NCI-H2081 (cell line): ENCODE results near the gene MAP2K5.

ENCODE experiments used
- DNase-seq, 2 experiments: peaks; one replicate each; lab custom pipeline; 2025; lab: John Stamatoyannopoulos, UW

MAP2K5 gene

GRCh38 chr15:67783303-67783702, 240.8 kb downstream of the MAP2K5 start:
- no peak for DNase-seq

- peak; percentile 36 to 66 for DNase-seq
Observed at GRCh38 chr15:67784090-67784781, 241.7 kb downstream of the MAP2K5 start.

- DNase-seq = no peak
Observed at GRCh38 chr15:67784856-67785430, 242.4 kb downstream of the MAP2K5 start.

GRCh38 chr15:67785431-67785830, 242.9 kb downstream of the MAP2K5 start:
- DNase-seq = no peak

GRCh38 chr15:67786646-67787045, 244.1 kb downstream of the MAP2K5 start:
- DNase-seq = no peak

GRCh38 chr15:67788986-67789385, 246.5 kb downstream of the MAP2K5 start:
- no peak for DNase-seq

GRCh38 chr15:67790610-67791319, 248.3 kb downstream of the MAP2K5 start:
- DNase-seq = peak in 1 of 2 experiments; percentile 20

- DNase-seq = no peak
Observed at GRCh38 chr15:67792250-67792942, 249.9 kb downstream of the MAP2K5 start.

- DNase-seq = no peak
Observed at GRCh38 chr15:67794832-67795574, 252.5 kb downstream of the MAP2K5 start.

GRCh38 chr15:67796196-67797127, 254.0 kb downstream of the MAP2K5 start:
- peak in 1 of 2 experiments; percentile 22 for DNase-seq

GRCh38 chr15:67799801-67800205, 257.3 kb downstream of the MAP2K5 start:
- DNase-seq = no peak

GRCh38 chr15:67801142-67801541, 258.6 kb downstream of the MAP2K5 start:
- DNase-seq = no peak

- DNase-seq = no peak
Observed at GRCh38 chr15:67801926-67802914, 259.7 kb downstream of the MAP2K5 start.

- DNase-seq = no peak
Observed at GRCh38 chr15:67803299-67803698, 260.8 kb downstream of the MAP2K5 start.

GRCh38 chr15:67803996-67804843, 261.7 kb downstream of the MAP2K5 start:
- no peak for DNase-seq

GRCh38 chr15:67805008-67805665, 262.6 kb downstream of the MAP2K5 start:
- no peak for DNase-seq

- DNase-seq = peak; percentile 42 to 72
Observed at GRCh38 chr15:67805666-67806516, 263.4 kb downstream of the MAP2K5 start.
